Astrocyte (in vitro differentiated cells and primary cell): Measurements from ENCODE around the gene UBQLN1. TPM values are rescaled to one million over a fixed set of nuclear protein-coding genes. Genes with fewer than 3 reads are reported as not detected.

ENCODE experiments used
- DNase-seq: peaks from one replicate; pipeline ENCODE4 v3.0.0-alpha.2; 2010; ENCODE audit warnings: low read depth
- FAIRE-seq: peaks from 2 replicates; lab custom pipeline; 2011; peaks lifted over from hg19 to GRCh38; lab: Jason Lieb, UNC
- H2AFZ ChIP-seq: 2 replicates; pipeline ENCODE4 v1.6.0; 2012; ENCODE audit warnings: low read depth, low read length, inconsistent platforms
- H3K27ac ChIP-seq: 2 replicates; pipeline ENCODE4 v1.5.1; 2011; ENCODE audit warnings: low read depth, low read length, inconsistent platforms
- H3K27me3 ChIP-seq: 2 replicates; pipeline ENCODE4 v1.6.0; 2011; ENCODE audit warnings: low read length, inconsistent platforms; ENCODE audit not compliant: insufficient read depth
- H3K36me3 ChIP-seq: 2 replicates; pipeline ENCODE4 v1.5.1; 2011; ENCODE audit warnings: low read length, inconsistent platforms; ENCODE audit not compliant: insufficient read depth
- H3K4me1 ChIP-seq: 2 replicates; pipeline ENCODE4 v1.5.1; 2011; ENCODE audit warnings: low read length, inconsistent platforms; ENCODE audit not compliant: insufficient read depth
- H3K4me2 ChIP-seq: 2 replicates; pipeline ENCODE4 v1.6.0; 2012; ENCODE audit warnings: low read length, inconsistent platforms
- H3K4me3 ChIP-seq: 2 replicates; pipeline ENCODE4 v1.5.1; 2011; ENCODE audit warnings: low read depth, mild to moderate bottlenecking, low read length, inconsistent platforms; ENCODE audit not compliant: insufficient read depth
- H3K79me2 ChIP-seq: 2 replicates; pipeline ENCODE4 v1.6.0; 2012; ENCODE audit warnings: mild to moderate bottlenecking, low read length, inconsistent platforms; ENCODE audit not compliant: insufficient read depth
- H3K9ac ChIP-seq: 2 replicates; pipeline ENCODE4 v1.6.0; 2012; ENCODE audit warnings: mild to moderate bottlenecking, low read length, inconsistent platforms
- H3K9me3 ChIP-seq: 2 replicates; pipeline ENCODE4 v1.5.1; 2012; ENCODE audit warnings: low read depth, mild to moderate bottlenecking, low read length, inconsistent platforms; ENCODE audit not compliant: insufficient read depth
- H4K20me1 ChIP-seq: 2 replicates; pipeline ENCODE4 v1.6.0; 2012; ENCODE audit warnings: low read length, inconsistent platforms; ENCODE audit not compliant: insufficient read depth
- H3K27ac Mint-ChIP-seq: one replicate; pipeline ENCODE4 v1.8.0; 2021; ENCODE audit warnings: mild to moderate bottlenecking, mixed read lengths; ENCODE audit not compliant: unreplicated experiment
- H3K27me3 Mint-ChIP-seq: one replicate; pipeline ENCODE4 v1.8.0; 2021; ENCODE audit warnings: low read depth, mixed read lengths; ENCODE audit not compliant: unreplicated experiment
- H3K36me3 Mint-ChIP-seq: one replicate; pipeline ENCODE4 v1.8.0; 2021; ENCODE audit warnings: low read depth, mixed read lengths; ENCODE audit not compliant: unreplicated experiment
- H3K4me1 Mint-ChIP-seq: one replicate; pipeline ENCODE4 v1.8.0; 2021; ENCODE audit warnings: low read depth, mixed read lengths; ENCODE audit not compliant: unreplicated experiment
- H3K4me3 Mint-ChIP-seq: one replicate; pipeline ENCODE4 v1.8.0; 2021; ENCODE audit warnings: mild to moderate bottlenecking, moderate library complexity, mixed read lengths; ENCODE audit not compliant: unreplicated experiment
- H3K9me3 Mint-ChIP-seq: one replicate; pipeline ENCODE4 v1.8.0; 2021; ENCODE audit warnings: mild to moderate bottlenecking, mixed read lengths; ENCODE audit not compliant: unreplicated experiment
- EZH2 ChIP-seq: IDR thresholded peaks from 2 replicates; pipeline ENCODE4 v1.6.1; 2012; ENCODE audit warnings: mild to moderate bottlenecking, low read length, inconsistent platforms; ENCODE audit not compliant: insufficient read depth
- total RNA-seq: library from RNA; stranded (reverse); gene quantifications from 2 replicates; pipeline ENCODE4 v1.2.1, GENCODE V29; 2021
- TF ChIP-seq, protein P1 (sequence below): IDR thresholded peaks from 2 replicates; pipeline ENCODE4 v1.5.1; 2011; ENCODE audit warnings: low read depth, mild to moderate bottlenecking, inconsistent platforms, low read length, moderate library complexity; ENCODE audit not compliant: insufficient read depth

The UBQLN1 gene
- total RNA-seq, 1 donor from 2014 or later: 99.3 TPM

DNA sequence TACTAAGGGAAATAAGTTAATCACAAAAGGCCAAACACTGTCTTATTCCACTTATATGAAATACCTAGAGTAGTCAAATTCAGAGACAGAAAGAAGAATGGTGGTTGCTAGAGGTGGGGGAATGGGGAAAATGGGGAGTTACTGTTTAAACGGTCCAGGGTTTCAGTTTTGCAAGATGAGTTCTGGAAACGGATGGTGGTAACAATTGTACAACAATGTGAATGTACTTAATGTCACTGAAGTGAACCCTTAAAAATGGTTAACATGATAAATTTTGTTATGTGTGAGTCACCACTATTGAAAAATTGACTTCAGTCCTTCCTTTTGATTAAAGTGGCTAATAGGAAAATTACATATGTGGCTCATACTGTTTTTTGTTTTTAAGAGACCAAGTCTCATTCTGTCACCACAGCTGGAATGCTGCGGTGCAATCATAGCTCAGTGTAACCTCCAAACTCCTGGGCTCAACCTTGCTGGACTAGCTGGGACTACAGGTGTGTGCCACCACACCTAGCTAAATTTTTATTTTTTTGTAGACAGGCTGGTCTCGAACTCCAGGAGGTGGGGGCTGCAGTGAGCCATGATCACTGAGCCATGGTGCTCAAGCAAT lies 8.7 kb downstream of the UBQLN1 start:
- H3K36me3 Mint-ChIP-seq: no peaks in the 10 kb centered on the region
- Histone ChIP-seq H3K4me2 (no peak overlapping the region), H3K27ac (no peak overlapping the region), H3K4me3 (no peak overlapping the region), H3K9me3 (no peaks in the 10 kb centered on the region), H3K27me3 (no peaks in the 10 kb centered on the region), H3K4me1 (peaks cover 11% of the 10 kb centered on the region), H2AFZ (no peak overlapping the region), H3K9ac (no peak overlapping the region), H3K79me2 (peaks cover 100% of the 10 kb centered on the region), H3K36me3 (no peaks in the 10 kb centered on the region), H4K20me1 (peaks cover 97% of the 10 kb centered on the region)
- peaks cover 12% of the 10 kb centered on the region for H3K4me1 Mint-ChIP-seq
- H3K27ac Mint-ChIP-seq: no peak overlapping the region
- no peaks in the 10 kb centered on the region for H3K9me3 Mint-ChIP-seq
- DNase-seq (peak; percentile 7), FAIRE-seq (no peak)
- H3K27me3 Mint-ChIP-seq: no peaks in the 10 kb centered on the region
- TF ChIP-seq, protein P1, sequence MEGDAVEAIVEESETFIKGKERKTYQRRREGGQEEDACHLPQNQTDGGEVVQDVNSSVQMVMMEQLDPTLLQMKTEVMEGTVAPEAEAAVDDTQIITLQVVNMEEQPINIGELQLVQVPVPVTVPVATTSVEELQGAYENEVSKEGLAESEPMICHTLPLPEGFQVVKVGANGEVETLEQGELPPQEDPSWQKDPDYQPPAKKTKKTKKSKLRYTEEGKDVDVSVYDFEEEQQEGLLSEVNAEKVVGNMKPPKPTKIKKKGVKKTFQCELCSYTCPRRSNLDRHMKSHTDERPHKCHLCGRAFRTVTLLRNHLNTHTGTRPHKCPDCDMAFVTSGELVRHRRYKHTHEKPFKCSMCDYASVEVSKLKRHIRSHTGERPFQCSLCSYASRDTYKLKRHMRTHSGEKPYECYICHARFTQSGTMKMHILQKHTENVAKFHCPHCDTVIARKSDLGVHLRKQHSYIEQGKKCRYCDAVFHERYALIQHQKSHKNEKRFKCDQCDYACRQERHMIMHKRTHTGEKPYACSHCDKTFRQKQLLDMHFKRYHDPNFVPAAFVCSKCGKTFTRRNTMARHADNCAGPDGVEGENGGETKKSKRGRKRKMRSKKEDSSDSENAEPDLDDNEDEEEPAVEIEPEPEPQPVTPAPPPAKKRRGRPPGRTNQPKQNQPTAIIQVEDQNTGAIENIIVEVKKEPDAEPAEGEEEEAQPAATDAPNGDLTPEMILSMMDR: no peak
- no peak for TF ChIP-seq EZH2
- H3K4me3 Mint-ChIP-seq: no peak overlapping the region

DNA sequence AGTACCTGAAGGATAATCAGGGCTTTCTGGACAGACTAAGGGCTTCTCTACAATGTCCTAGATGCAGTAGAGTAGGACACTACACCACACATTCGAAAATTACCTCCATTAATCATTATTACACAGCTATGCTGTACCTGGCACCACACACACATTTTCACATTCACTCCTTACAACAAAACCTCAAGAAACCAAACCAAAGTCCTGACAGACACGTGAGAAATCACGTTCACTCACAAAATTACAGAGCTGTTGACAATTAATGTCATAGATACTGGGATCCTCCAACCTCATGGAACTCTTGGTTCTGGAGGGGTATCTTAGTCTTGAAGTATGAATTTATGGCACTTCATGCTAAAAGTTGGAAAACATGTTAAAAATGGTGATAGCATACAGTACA lies 16.3 kb downstream of the UBQLN1 start:
- FAIRE-seq: no peak
- H3K27ac Mint-ChIP-seq: no peak overlapping the region
- H4K20me1 ChIP-seq: peaks cover 97% of the 10 kb centered on the region

DNA sequence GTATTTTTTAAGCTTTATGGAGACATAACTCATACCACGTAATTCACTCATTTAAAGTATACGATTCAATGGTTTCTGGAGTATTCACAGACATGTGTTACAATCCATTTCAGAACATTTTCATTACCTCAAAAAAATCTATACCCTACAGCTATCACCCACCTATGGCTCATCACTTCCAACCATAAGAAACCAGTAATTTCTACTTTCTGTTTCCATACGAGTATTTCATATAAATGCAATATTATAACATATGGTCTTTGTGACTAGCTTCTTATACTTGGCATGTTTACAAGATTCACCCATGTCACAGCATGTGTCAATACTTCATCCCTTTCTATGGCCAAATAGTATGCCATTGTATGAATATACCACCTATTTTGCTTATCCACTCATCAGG lies 18.8 kb downstream of the UBQLN1 start:
- peaks cover 5% of the 10 kb centered on the region for H3K36me3 ChIP-seq
- no peak overlapping the region for H3K27ac ChIP-seq
- Mint-ChIP-seq H3K9me3 (no peaks in the 10 kb centered on the region), H3K4me3 (no peak overlapping the region), H3K4me1 (peaks cover 8% of the 10 kb centered on the region), H3K36me3 (peaks cover 2% of the 10 kb centered on the region), H3K27me3 (no peaks in the 10 kb centered on the region), H3K27ac (no peak overlapping the region)
- H3K4me3 ChIP-seq: no peak overlapping the region
- H3K79me2 ChIP-seq: peaks cover 100% of the 10 kb centered on the region
- TF ChIP-seq EZH2: no peak
- TF ChIP-seq, protein P1: no peak
- peaks cover 96% of the 10 kb centered on the region for H4K20me1 ChIP-seq
- no peak overlapping the region for H2AFZ ChIP-seq
- H3K4me2 ChIP-seq: no peak overlapping the region
- no peak overlapping the region for H3K9ac ChIP-seq
- FAIRE-seq (no peak), DNase-seq (no peak)
- H3K27me3 ChIP-seq: no peaks in the 10 kb centered on the region
- H3K4me1 ChIP-seq: no peaks in the 10 kb centered on the region
- H3K9me3 ChIP-seq: no peaks in the 10 kb centered on the region

More for the DNA sequence above, 16.3 kb downstream of the UBQLN1 start:
- Histone ChIP-seq H3K27me3 (no peaks in the 10 kb centered on the region), H2AFZ (no peak overlapping the region), H3K4me3 (no peak overlapping the region), H3K4me1 (no peaks in the 10 kb centered on the region), H3K79me2 (peaks cover 100% of the 10 kb centered on the region), H3K36me3 (no peaks in the 10 kb centered on the region), H3K4me2 (no peak overlapping the region), H3K9me3 (no peaks in the 10 kb centered on the region), H3K27ac (no peak overlapping the region), H3K9ac (no peak overlapping the region)
- H3K36me3 Mint-ChIP-seq: no peaks in the 10 kb centered on the region
- no peak overlapping the region for H3K4me3 Mint-ChIP-seq
- H3K27me3 Mint-ChIP-seq: no peaks in the 10 kb centered on the region
- peaks cover 6% of the 10 kb centered on the region for H3K4me1 Mint-ChIP-seq
- H3K9me3 Mint-ChIP-seq: no peaks in the 10 kb centered on the region
- no peak for DNase-seq
- no peak for TF ChIP-seq EZH2
- TF ChIP-seq, protein P1: no peak
